Measurements from ENCODE around the gene BICRAL.

- no peak for TF ChIP-seq EZH2 (IDR thresholded peaks at IDR 0.05; ENCODE audit: low read length, missing control alignments)
- no peak for TF ChIP-seq CTCF (conservative IDR thresholded peaks at IDR 0.05 in 1 of 2, IDR thresholded peaks at IDR 0.05 in 1 of 2; ENCODE audit: low read depth in 1 of 2, low read length in 2 of 2)
Measured at GRCh38 chr6:42890311-42891198, 108.7 kb downstream of the BICRAL start.
